ENCODE data around the gene HAPLN1. TPM values are rescaled to one million over a fixed set of nuclear protein-coding genes. Genes with fewer than 3 reads are reported as not detected.

The HAPLN1 gene
- total RNA-seq, 1 experiment from 2014 or later, result not detected

DNA sequence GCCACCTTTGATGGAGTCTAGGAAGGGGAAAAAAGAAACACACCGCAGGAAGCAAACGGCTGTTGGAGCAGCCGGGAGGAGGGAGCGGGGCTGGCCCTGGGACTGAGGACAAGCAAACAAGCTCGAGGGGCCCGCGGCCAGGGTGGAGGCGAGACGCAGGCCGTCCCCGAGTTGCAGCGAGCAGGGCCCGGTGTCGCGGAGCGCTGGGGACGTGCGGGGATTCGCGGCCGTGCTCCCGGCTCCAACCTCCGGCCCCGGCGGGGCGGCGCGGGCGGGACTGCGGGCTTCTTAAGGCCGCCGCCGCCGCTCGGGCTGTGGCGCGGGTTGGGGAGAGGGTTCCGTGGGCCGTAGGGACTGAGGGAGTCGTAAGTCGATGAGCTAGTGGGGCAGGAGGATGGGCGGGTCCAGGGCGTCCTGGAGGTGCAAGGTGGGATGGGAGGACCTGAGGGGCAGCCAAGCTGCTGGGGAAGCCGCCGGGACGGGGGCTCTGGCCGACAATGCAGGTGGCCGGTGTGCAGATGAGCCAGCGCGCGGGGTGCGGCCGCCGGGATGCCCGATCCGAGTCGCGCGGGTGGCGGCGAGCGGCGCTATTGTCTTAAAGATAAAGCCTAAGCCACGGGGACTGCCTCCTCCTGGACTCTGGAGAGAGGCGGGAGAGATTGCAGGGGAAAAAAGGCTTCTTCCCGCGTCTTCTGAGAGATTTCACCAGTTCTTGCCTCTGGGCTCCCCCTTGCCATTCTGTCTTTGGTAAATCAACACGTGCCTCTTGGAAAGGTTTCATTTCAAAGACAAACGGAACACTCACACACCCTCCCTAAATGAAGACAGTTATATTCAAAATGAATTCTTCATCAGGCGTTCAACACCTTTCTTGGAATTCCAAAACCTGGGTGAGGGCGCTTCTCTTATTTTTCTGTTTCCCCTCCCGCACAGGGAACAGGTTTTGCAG, 1.6 kb upstream of the HAPLN1 start:
- ChIA-PET CTCF (no interaction called here), POLR2A (ENCODE audit: unreplicated experiment) (no interaction called here)
- H2AFZ ChIP-seq, result peak overlapping the region; percentile 79
- H4K20me1 ChIP-seq (ENCODE audit: insufficient read depth), result no peaks in the 10 kb centered on the region; the same call in 1 of the 2 replicates
- H3K27me3 ChIP-seq (ENCODE audit: insufficient read depth, low read depth), result no peaks in the 10 kb centered on the region; the same call in 1 of the 2 replicates
- intact Hi-C loops (cut with micrococcal nuclease; ENCODE audit: unreplicated experiment), result loop anchor here (10.0 kb wide), 3 partner anchors 343 to 1323 kb away; partner anchors contain the start of gene EDIL3
- TF ChIP-seq, protein P1, sequence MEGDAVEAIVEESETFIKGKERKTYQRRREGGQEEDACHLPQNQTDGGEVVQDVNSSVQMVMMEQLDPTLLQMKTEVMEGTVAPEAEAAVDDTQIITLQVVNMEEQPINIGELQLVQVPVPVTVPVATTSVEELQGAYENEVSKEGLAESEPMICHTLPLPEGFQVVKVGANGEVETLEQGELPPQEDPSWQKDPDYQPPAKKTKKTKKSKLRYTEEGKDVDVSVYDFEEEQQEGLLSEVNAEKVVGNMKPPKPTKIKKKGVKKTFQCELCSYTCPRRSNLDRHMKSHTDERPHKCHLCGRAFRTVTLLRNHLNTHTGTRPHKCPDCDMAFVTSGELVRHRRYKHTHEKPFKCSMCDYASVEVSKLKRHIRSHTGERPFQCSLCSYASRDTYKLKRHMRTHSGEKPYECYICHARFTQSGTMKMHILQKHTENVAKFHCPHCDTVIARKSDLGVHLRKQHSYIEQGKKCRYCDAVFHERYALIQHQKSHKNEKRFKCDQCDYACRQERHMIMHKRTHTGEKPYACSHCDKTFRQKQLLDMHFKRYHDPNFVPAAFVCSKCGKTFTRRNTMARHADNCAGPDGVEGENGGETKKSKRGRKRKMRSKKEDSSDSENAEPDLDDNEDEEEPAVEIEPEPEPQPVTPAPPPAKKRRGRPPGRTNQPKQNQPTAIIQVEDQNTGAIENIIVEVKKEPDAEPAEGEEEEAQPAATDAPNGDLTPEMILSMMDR (conservative IDR thresholded peaks at IDR 0.05), result peak; percentile 42
- no peak for TF ChIP-seq EZH2 (IDR thresholded peaks at IDR 0.05; ENCODE audit: low read depth)
- H3K4me3 ChIP-seq, result peak overlapping the region; percentile 67
- H3K9me2 ChIP-seq (ENCODE audit: insufficient read depth), result no peaks in the 10 kb centered on the region
- no peaks in the 10 kb centered on the region for H3F3A ChIP-seq (ENCODE audit: insufficient read depth, low read depth)
- no peak overlapping the region for H3K27ac ChIP-seq
- BruUV-seq (replicated peaks), result no TSS peak
- H3K4me2 ChIP-seq, result peak overlapping the region; percentile 90
- peak in 1 of 2 experiments; percentile 78 for DNase-seq
- no peaks in the 10 kb centered on the region for H3K36me3 ChIP-seq (ENCODE audit: low read depth)
- H3K4me1 ChIP-seq (replicated peaks; ENCODE audit: insufficient read depth), result 0 out of 2 replicates have a peak, but pooled peaks cover 4% of the 10 kb centered on the region
- no peaks in the 10 kb centered on the region for H3K79me2 ChIP-seq (ENCODE audit: low read depth)
- no peaks in the 10 kb centered on the region for H3K9me3 ChIP-seq (ENCODE audit: insufficient read depth, low read depth)

DNA sequence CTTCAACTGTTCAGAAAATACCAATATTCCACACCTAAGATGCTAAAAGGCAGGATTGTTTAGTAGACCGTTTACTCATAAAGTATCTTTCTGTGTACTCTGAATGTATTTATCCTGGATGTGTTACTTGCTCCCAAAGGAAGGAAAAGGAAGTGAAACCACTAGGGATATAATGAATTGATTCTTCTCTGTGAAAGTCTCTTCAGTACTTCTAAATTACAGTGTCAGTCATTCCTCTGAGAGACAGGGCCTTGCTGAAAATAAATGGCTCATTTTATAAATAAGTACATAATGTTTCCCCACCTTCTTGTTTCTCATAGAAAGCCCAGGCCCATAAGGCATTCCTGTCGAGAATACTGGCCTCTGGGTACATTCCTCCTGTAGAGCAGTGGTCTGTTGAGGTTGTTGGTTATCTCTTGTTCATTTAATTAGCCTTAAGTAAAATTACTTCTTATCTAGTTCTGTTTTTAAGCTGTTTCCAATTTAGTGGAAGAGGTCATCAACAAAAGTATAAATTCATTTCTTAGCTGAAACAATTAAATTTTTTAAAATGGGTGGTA, 1.6 kb downstream of the HAPLN1 start:
- no peak overlapping the region for H3K4me3 ChIP-seq
- H3K9me3 ChIP-seq (ENCODE audit: insufficient read depth, low read depth), result no peaks in the 10 kb centered on the region
- no peak overlapping the region for H2AFZ ChIP-seq
- TF ChIP-seq, protein P1 (conservative IDR thresholded peaks at IDR 0.05), result no peak
- no peak for TF ChIP-seq EZH2 (IDR thresholded peaks at IDR 0.05; ENCODE audit: low read depth)
- no peak overlapping the region for H3K4me2 ChIP-seq
- H3K27me3 ChIP-seq (ENCODE audit: insufficient read depth, low read depth), result no peaks in the 10 kb centered on the region; the same call in 1 of the 2 replicates
- H3K4me1 ChIP-seq (replicated peaks; ENCODE audit: insufficient read depth), result 0 out of 2 replicates have a peak, but pooled peaks cover 4% of the 10 kb centered on the region
- no peaks in the 10 kb centered on the region for H3K79me2 ChIP-seq (ENCODE audit: low read depth)
- ChIA-PET POLR2A (ENCODE audit: unreplicated experiment) (no interaction called here), CTCF (no interaction called here)
- no peak overlapping the region for H3K27ac ChIP-seq
- BruUV-seq (replicated peaks), result no TSS peak
- DNase-seq, result no peak
- no peaks in the 10 kb centered on the region for H3F3A ChIP-seq (ENCODE audit: insufficient read depth, low read depth)
- no peaks in the 10 kb centered on the region for H3K36me3 ChIP-seq (ENCODE audit: low read depth)
- no peaks in the 10 kb centered on the region; the same call in 1 of the 2 replicates for H4K20me1 ChIP-seq (ENCODE audit: insufficient read depth)
- intact Hi-C loops (cut with micrococcal nuclease; ENCODE audit: unreplicated experiment), result no loop called here
- H3K9me2 ChIP-seq (ENCODE audit: insufficient read depth), result no peaks in the 10 kb centered on the region

DNA sequence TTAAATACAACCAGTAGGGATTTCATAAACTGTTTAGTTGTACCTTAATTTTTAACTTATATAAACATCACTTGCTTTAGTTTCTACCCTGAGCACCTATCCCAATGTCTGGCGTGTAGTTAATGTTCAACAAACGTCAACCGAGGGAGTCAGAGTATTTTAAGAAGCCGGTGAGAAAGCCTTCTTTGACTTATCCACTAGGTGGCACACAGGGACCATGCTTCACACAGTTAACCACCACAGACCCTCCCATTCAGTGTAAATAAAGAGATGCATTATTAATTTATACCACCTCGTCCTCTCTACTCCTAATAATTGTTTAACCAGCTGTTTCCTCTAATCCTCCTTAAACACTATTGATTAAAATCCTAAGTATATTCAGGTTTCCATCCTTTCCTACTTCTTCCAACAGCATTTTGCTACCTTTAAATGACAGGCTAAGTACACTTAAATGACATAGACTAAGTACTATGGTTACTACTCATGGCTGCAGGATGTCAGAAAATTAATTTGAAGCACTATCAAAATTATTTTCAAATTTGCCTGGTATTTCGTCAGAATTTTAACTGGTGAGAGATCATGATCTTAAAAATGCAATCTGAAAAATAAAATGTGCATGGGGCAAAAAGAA, 2.3 kb downstream of the HAPLN1 start:
- no peak overlapping the region for H3K27ac ChIP-seq
- no peaks in the 10 kb centered on the region for H3K9me3 ChIP-seq (ENCODE audit: insufficient read depth, low read depth)
- 0 out of 2 replicates have a peak, but pooled peaks cover 4% of the 10 kb centered on the region for H3K4me1 ChIP-seq (replicated peaks; ENCODE audit: insufficient read depth)
- no TSS peak for BruUV-seq (replicated peaks)
- peak; percentile 25 to 52 for DNase-seq
- no peak for TF ChIP-seq EZH2 (IDR thresholded peaks at IDR 0.05; ENCODE audit: low read depth)
- TF ChIP-seq, protein P1 (conservative IDR thresholded peaks at IDR 0.05), result peak; percentile 89
- H3K79me2 ChIP-seq (ENCODE audit: low read depth), result no peaks in the 10 kb centered on the region
- H3K4me2 ChIP-seq, result no peak overlapping the region
- no peaks in the 10 kb centered on the region for H3F3A ChIP-seq (ENCODE audit: insufficient read depth, low read depth)
- no peaks in the 10 kb centered on the region for H3K36me3 ChIP-seq (ENCODE audit: low read depth)
- H2AFZ ChIP-seq, result no peak overlapping the region
- ChIA-PET CTCF (interaction anchor here (0.6 kb wide), 1 partner anchor 527 kb away, joined by 5 read pairs; no protein-coding TSS in a partner anchor), POLR2A (ENCODE audit: unreplicated experiment) (interaction anchor here (0.7 kb wide), 1 partner anchor 641 kb away, joined by 4 read pairs; the partner anchor contains the start of gene XRCC4)
- intact Hi-C loops (cut with micrococcal nuclease; ENCODE audit: unreplicated experiment), result no loop called here
- H3K9me2 ChIP-seq (ENCODE audit: insufficient read depth), result no peaks in the 10 kb centered on the region
- no peak overlapping the region for H3K4me3 ChIP-seq
- no peaks in the 10 kb centered on the region; the same call in 1 of the 2 replicates for H4K20me1 ChIP-seq (ENCODE audit: insufficient read depth)
- H3K27me3 ChIP-seq (ENCODE audit: insufficient read depth, low read depth), result no peaks in the 10 kb centered on the region; the same call in 1 of the 2 replicates

Measured in PC-9 (cell line).